ENCODE results near the gene KIAA1755. TPM values are rescaled to one million over a fixed set of nuclear protein-coding genes. Genes with fewer than 3 reads are reported as not detected.
"Not testable (repeated sequence)": the region's sequence is repeated elsewhere in the genome, so short reads cannot be mapped to it uniquely, and the experiment has no call there.

Gene KIAA1755
- total and polyA plus RNA-seq, 10 donors, result 0.51 to 7.3 (median 4.7) TPM

DNA sequence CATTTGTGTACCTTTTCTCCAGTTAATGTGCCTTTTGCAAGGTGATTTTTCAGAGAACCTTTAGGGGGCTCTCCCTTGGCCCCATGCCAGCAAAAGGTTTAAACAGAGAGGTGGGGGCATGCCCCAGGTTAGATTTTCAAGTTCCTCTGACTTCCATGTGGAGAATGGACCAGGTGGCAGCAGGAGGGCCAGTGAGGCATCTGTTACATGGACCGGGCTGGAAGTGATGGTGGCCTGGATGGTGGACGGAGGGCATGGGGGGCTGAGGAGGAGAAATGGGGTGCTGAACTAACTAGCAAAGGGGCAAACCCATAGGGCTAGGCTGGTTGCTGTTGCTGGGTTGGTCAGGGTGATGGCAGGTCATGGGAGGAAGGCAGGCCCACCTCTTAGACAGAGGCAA, 22.7 kb upstream of the KIAA1755 start:
- Histone ChIP-seq H3K9me3 (peaks cover 0 to 6% (median 0%) of the 10 kb centered on the region in 8 donors), H3K27me3 (replicated peaks in 1 of 7) (no peaks in the 10 kb centered on the region), H3K4me3 (no peak overlapping the region), H3K4me1 (peaks cover 0 to 18% (median 8%) of the 10 kb centered on the region in 6 donors), H3K36me3 (no peaks in the 10 kb centered on the region), H3K27ac (no peak overlapping the region)
- intact Hi-C loops (cut with DNase I; ENCODE audit: low total_unique reads), result no loop called here
- WGBS, 5 donors, result 90 to 100% (median 100%) methylated on average over 2 of the region's 2 CpGs
- no peak for DNase-seq
- TF ChIP-seq CTCF (IDR thresholded peaks at IDR 0.05 in 8 of 11, conservative IDR thresholded peaks at IDR 0.05 in 3 of 11), result no peak

- H3K27me3 ChIP-seq (replicated peaks in 1 of 7); H3K27ac ChIP-seq; DNase-seq; H3K4me3 ChIP-seq; H3K9me3 ChIP-seq; H3K4me1 ChIP-seq; H3K36me3 ChIP-seq; intact Hi-C loops (cut with DNase I; ENCODE audit: low total_unique reads): not testable (repeated sequence)
- 85 to 97% (median 92%) methylated on average over 5 to 6 of the region's 6 CpGs for WGBS, 5 donors
Measured at GRCh38 chr20:38281176-38281915, 20.8 kb upstream of the KIAA1755 start.

DNA sequence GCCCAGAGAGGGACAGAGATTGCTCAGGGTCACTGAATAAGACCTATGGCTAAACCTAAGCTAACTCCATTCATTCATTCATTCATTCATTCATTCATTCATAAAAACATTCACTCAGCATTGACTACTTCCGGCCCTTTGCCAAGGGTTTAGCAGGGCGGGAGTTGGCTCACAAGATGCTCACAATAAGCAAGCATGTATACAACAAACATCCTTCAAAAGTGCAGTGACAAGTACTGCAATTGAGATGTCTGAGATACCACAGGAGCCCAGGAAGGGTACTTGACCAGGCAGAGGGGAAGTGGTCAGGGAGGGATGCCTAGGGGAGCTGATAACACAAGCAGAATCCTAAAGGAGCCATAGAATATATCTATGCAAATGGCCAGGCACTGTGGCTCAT, 18.2 kb upstream of the KIAA1755 start:
- intact Hi-C loops (cut with DNase I; ENCODE audit: low total_unique reads), result no loop called here

DNA sequence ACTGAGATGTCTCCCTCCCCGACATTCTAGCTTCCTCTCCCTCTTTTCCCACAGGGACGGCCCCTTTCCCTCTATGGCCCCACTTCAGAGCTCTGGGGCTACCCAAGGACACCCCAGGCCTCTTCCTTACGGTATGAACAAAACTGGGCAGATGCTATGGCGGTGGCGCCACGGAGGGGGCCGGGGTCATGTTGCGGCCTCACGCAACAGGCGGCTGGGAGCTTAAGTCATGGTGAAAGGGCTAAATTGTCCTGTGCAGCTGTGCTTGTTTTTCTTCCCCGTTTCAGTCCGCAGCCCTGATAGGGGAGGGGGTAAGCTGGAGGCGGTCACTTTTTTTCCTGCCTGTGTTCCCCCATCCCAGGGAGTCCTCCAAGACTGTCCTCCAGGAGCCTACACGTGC, 17.6 kb upstream of the KIAA1755 start:
- WGBS, 5 donors, result 73 to 83% (median 77%) methylated on average over 14 of the region's 14 CpGs
- intact Hi-C loops (cut with DNase I; ENCODE audit: low total_unique reads), result no loop called here
- no peak overlapping the region for H3K27ac ChIP-seq
- no peaks in the 10 kb centered on the region for H3K27me3 ChIP-seq (replicated peaks in 1 of 7)
- H3K4me1 ChIP-seq, result peaks cover 0 to 10% (median 4%) of the 10 kb centered on the region in 6 donors
- H3K36me3 ChIP-seq, result no peaks in the 10 kb centered on the region
- no peak overlapping the region for H3K4me3 ChIP-seq
- no peak for DNase-seq
- H3K9me3 ChIP-seq, result no peaks in the 10 kb centered on the region
- no peak for TF ChIP-seq POLR2A (IDR thresholded peaks at IDR 0.05)

More for the DNA sequence above, 18.2 kb upstream of the KIAA1755 start:
- Histone ChIP-seq H3K4me1 (peaks cover 0 to 10% (median 4%) of the 10 kb centered on the region in 6 donors), H3K36me3 (no peaks in the 10 kb centered on the region), H3K4me3 (no peak overlapping the region), H3K27me3 (replicated peaks in 1 of 7) (no peaks in the 10 kb centered on the region), H3K27ac (no peak overlapping the region), H3K9me3 (no peaks in the 10 kb centered on the region)
- WGBS, 5 donors, result 83 to 94% (median 94%) methylated on average over 2 of the region's 2 CpGs
- TF ChIP-seq POLR2A (IDR thresholded peaks at IDR 0.05), result no peak
- TF ChIP-seq CTCF (IDR thresholded peaks at IDR 0.05 in 8 of 11, conservative IDR thresholded peaks at IDR 0.05 in 3 of 11), result no peak
- no peak for TF ChIP-seq POLR2AphosphoS5 (IDR thresholded peaks at IDR 0.05)
- no peak for DNase-seq

DNA sequence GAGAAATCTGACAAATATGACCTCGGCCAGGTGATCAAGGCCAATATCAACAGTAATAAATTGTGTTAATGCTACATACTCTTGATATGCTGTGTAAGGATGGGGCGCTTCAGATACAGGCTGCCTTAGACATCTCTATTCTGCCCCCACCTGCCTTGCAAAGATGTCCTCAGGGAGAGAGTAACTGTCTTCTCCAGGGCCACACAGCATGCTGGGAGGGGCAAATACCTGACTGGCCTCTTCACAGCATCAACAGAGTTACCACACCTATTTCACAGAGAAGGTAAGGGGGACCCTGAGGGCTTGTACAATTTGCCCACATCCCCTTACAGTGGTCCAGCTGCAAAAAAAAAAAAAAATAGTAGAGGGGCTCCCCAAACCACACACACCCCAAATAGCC, 17.2 kb upstream of the KIAA1755 start:
- H3K9me3 ChIP-seq, result no peaks in the 10 kb centered on the region
- H3K36me3 ChIP-seq, result no peaks in the 10 kb centered on the region
- no peak for DNase-seq
- no peak overlapping the region for H3K4me3 ChIP-seq
- H3K27ac ChIP-seq, result no peak overlapping the region
- no peak for TF ChIP-seq POLR2AphosphoS5 (IDR thresholded peaks at IDR 0.05)
- no peak for TF ChIP-seq CTCF (IDR thresholded peaks at IDR 0.05 in 8 of 11, conservative IDR thresholded peaks at IDR 0.05 in 3 of 11)
- no peak for TF ChIP-seq POLR2A (IDR thresholded peaks at IDR 0.05)
- H3K4me1 ChIP-seq, result peaks cover 0 to 10% (median 4%) of the 10 kb centered on the region in 6 donors
- intact Hi-C loops (cut with DNase I; ENCODE audit: low total_unique reads), result no loop called here
- WGBS, 5 donors, result 86 to 94% (median 93%) methylated on average over 2 of the region's 2 CpGs
- H3K27me3 ChIP-seq (replicated peaks in 1 of 7), result no peaks in the 10 kb centered on the region

All from spleen (tissue), 11 donors.